ENCODE data around the gene WDR75.
"Not testable (repeated sequence)": the region's sequence is repeated elsewhere in the genome, so short reads cannot be mapped to it uniquely, and the experiment has no call there.

The WDR75 gene

GRCh38 chr2:189440947-189441708 is at the start of gene WDR75:
Gene WDR75, plus strand, starts transcription at chr2:189441474. Its CDS starts 19 bp downstream, at chr2:189441493.
- peak; percentile 96 for DNase-seq (ENCODE audit: low spot score)

DNA sequence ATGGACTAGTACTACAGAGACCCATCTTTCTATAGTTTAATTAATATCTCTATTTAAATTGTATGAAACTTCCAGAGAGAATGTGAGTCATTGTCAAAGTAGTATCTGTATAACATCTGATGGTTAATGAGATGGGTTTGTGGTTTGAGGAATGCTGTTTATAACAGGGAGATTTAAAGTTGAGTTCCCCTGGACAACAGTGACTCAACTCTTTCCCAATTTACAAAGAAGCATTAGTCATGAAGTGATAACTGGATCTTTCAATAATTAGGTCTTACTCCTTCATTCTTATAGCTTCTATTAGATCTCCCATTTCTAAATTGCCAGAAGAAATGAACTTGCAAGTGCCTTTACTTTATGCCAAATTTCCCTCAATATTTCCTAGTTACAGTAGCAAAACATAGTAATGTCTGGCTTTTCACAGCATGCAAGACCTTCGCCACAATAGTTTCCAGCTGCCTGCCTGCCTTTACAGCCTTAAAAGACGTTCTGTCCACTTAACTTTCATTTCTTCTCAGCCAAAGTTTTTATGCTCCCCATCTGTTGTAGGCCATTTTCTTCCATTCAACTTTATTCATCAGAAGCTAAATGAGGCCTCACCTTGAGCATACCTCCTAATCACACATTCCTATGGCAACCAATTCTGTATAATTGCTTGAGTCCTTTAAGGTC is 47.7 kb upstream of the WDR75 start:
- peak; percentile 70 for DNase-seq (ENCODE audit: low spot score)

DNA sequence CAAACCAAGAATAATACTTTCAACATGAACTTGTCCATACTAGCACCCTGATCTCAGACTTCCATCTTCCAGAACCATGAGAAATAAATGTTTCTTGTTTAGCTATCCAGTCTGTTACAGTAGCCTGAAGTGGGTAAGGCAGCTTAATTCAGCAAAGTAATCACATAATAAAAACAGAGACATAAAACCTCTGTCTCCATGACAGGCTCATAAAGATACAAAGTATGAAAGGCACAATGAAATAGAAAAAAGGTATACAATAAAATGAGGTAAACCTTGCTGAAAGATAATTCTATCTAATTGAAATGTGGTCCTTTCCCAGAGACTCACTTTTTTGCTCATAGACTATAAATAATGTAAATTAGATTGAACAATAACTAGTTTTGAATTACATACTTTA is 46.7 kb upstream of the WDR75 start:
- DNase-seq (ENCODE audit: low spot score): no peak

DNA sequence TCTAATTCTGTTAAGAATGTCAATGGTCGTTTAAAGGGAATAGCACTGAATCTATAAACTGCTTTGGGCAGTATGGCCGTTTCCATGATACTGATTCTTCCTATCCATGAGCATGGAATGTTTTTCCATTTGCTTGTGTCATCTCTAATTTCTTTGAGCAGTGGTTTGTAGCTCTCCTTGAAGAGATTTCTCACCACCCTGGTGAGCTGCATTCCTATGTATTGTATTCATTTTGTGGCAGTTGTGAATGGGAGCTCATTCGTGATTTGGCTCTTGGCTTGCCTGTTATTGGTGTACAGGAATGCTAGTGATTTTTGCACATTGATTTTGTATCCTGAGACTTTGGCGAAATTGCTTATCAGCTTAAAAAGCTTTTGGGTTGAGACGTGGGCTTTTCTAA is 38.3 kb upstream of the WDR75 start:
- peak; percentile 8 for DNase-seq (ENCODE audit: low spot score)

DNA sequence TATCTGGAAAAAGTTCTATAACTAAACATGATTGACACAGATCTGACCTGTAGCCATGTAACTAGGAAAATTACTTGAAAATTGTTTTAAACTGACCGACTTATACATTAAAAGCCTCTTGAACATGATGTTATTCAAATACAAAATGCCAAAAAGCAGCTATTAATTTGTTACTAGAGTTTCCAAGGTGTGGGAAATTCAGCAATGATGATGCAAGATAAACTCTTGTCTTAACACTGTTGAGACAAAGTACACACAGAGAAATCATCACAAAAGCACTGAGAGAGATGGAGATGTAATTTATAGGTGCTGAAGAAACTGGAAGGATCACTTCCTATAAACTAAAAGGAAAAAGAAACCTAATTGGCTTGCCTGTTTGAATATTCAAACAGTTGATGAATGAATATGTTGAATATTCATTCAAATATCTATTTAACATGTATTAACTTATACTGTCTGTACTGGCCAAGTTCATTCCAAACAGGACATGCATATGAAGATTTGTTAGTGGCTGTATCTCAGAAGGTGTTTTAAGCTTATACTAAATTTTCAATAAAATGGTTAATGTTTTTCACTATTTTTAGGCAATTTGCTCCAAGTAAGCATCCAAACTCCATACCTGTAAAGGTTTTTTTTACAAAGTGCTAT is 34.6 kb upstream of the WDR75 start:
- DNase-seq (ENCODE audit: low spot score): no peak

DNA sequence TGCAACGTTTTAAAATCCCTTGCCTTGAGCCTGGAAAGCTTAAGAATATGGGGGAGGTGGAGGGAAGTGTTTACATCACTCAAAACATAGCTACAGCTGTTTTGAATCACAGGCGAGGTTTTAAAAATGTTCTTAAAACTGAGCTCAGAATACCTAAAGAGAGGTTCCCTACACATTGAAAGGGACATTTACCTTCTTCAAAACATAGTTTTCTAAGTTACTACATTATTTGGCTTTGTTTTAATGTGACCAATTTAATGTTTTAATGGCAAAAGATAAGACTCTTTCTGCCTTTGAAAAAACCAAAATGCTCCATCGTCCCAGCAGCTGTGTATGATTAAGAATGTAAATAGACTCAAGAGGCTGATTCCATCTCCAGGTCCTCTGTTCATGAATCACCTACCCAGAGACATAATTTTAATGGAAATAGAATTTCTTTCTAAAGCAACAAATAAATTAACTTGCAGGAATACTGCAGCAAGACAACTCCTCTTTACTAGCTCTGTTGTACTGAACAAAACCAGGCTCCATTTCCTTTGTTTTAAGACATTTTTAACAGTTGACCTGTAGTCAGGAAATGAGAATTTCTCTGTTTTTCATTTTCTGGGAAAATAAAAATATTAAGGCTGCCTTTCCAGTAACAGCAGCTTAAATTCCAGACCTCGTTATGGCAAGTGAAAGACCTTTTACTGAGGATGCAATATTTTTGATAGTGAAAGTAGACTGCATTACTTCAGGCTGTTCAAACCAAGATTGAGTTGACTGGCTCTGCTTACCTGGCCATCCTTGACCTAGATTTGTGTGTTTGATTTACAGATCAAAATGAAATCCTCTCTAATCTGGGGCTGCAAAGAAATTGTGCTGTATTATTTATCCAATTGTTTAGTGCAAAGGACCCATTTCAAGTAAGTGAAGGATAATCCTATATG is 33.7 kb upstream of the WDR75 start:
- peak; percentile 31 for DNase-seq (ENCODE audit: low spot score)

DNA sequence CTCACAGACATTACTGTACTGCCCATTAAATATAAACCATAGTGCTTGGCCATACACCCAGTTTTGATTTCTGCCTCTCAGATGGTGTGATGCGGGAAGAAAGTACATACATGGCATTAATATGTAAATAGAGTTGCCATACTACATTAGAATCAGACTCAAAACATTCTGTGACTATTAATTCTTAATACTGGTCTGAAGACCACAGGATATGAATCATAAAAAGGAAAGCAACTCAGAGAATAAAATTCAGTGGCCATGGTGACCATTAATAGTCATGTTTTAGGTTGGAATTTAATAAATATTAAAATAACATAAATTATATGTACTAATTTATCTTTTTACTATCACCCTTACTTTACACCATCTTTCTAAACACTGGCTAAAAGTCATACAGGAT is 33.0 kb upstream of the WDR75 start:
- no peak for DNase-seq (ENCODE audit: low spot score)

GRCh38 chr2:189409131-189409530 is 32.1 kb upstream of the WDR75 start:
- DNase-seq (ENCODE audit: low spot score): no peak

- no peak for DNase-seq (ENCODE audit: low spot score)
These were observed 31.6 kb upstream of the WDR75 start for GRCh38 chr2:189409647-189410046.

DNA sequence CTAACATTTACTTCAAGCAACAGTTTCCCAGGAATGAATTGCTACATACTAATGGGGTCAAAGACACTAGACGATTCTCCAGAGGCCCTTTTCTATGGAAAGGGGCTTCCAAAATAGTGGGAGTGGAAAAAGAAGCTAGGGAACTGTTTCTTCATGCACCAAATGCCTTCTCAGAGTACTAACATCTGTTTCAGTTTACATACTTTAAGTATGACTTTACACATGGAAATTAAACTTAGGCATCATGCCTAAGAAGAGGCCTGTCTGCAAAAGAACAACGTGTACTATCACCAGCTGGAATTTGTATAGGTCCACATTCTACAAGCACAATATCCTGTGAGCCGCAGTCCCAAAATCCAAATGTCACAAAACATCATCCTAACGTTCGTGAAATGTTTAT is 29.4 kb upstream of the WDR75 start:
- DNase-seq (ENCODE audit: low spot score): peak; percentile 56

DNA sequence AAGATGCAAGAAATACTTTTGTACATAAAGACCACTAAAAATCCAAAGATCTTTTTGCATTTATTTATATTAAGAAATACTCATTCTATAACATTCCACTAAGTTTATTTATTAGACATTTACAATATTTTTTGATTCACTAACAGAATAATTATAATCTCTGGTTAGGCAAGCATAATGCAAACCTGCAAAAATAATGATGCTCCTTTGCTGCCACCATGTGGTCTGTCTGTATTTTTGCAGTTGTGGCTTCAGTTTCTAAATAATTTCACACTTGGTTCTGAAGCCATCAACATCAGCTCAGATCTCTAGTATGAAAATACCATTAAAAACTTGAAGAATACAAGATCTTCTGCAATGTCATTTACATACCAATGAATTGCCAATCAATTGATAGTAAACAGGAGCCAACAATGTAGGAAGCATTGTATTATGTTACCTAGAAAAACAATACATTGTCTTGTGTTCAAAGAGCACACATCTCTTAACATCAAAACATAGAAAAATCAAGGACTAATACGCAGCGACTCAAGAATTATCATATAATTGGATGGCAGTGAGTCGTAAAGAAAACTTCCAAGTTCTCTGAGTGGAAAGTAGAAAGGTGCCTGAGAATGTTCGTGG is 28.8 kb upstream of the WDR75 start:
- peak; percentile 39 for DNase-seq (ENCODE audit: low spot score)

DNA sequence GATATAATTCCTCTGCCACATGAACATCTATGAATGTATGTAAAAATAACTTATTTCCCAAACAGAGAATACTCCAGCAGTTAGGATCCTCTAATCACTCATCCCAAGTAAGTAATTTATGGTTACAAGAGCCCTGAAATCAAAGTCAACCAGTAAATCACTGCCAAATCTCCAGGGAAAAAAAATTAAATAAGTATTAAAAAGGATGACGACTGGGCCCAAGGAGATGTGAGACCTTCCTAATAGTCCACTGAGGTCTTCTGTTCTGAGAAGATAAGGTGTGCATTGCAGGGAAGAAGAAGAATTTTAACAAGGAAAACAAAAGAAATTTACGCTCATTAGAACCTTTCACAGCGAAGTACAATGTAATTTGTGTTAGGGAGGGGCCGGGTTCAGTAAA is 28.0 kb upstream of the WDR75 start:
- DNase-seq (ENCODE audit: low spot score): no peak

DNA sequence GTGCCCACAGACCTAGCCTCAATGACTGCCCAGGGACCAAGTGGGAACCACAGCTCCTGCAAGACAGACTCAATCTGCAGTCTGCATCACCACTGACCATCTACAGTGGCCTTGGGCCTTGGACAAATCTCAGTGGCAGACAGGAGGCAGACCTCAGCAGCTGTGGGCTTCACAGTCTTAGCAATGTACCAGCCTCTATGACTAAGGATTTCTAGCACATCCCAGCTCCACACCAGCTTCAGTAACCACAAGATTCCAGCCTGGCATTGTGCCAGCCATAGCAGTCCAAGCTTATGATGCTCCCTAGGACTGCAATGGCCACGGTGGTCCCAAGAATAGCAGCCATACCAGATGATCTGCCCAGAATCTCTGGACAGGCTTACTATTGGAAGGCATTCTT is 19.6 kb upstream of the WDR75 start:
- DNase-seq (ENCODE audit: low spot score): peak; percentile 24

DNA sequence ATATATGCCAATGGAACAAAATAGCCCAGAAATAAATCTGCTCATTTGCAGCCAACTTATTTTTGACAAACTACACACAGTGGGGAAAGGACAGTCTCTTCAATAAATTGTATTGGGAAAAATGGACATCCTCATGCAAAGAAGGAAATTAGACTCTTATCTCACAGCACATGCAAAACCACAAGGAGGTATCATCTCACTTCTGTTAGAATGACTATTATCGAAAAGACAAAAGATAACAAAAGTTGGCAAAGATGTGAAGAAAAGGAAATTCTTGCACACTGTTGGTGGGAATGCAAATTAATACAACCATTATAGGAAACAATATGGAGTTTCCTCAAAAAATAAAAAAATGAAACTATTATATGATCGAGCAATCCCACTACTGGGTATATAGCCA is 16.3 kb upstream of the WDR75 start:
- no peak for DNase-seq (ENCODE audit: low spot score)

GRCh38 chr2:189425676-189426075 is 15.6 kb upstream of the WDR75 start:
- DNase-seq (ENCODE audit: low spot score): no peak

GRCh38 chr2:189426886-189427285 is 14.4 kb upstream of the WDR75 start:
- DNase-seq (ENCODE audit: low spot score): no peak

- no peak for DNase-seq (ENCODE audit: low spot score)
These were observed 13.4 kb upstream of the WDR75 start for GRCh38 chr2:189427872-189428271.

DNA sequence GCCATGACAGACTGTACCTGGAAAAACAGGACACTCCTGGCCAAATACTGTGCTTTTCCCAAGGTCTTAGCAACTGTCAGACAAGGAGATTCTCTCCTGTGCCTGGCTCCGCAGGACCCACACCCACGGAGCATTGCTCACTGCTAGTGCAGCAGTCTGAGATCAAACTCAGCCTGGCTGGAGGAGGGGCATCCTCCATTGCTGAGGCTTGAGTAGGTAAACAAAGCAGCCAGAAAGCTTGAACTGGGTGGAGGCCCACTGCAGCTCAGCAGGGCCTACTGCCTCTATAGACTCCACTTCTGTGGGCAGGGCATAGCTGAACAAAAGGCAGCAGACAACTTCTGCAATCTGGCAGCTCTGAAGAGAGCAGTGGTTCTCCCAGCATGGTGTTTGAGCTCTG is 10.8 kb upstream of the WDR75 start:
- DNase-seq (ENCODE audit: low spot score): not testable (repeated sequence)

- DNase-seq (ENCODE audit: low spot score): not testable (repeated sequence)
These were observed 5.5 kb upstream of the WDR75 start for GRCh38 chr2:189435803-189436202.

DNA sequence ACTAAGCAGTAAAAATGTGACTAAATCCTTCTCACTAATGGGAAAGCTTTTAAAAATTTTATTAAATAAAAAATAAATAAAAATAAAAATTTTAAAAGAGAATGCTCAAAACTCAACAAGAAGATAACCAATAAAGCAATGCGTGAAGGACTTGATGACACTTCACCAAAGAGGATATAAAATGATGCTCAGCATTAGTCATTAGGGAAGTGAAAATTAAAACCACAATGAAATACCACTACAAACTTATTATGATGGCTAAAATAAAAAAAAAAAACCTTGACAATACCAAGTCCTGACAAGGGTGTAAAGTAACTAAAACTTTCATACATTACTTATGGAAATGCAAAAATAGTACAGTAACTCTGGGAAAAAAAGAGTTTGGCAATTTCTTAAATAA is 3.3 kb upstream of the WDR75 start:
- no peak for DNase-seq (ENCODE audit: low spot score)

DNA sequence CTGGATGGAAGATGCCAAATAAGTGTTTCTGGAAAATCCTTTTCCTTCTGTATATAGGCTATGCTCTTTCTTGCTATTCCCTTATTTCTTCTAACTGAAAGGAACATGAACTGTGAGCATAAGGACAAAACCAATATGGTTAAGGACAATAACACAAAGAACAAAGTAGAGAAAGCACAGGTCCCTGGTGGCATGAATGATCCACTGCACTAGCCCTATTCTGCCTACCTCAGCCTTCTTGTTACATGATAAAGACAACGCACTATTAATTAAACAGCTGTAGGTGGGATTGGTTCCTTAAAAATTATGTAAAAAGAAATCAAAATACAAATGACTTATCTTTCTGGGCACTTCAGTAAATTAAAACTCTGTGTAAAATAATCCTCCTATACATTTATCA is 1.9 kb upstream of the WDR75 start:
- no peak for DNase-seq (ENCODE audit: low spot score)

DNA sequence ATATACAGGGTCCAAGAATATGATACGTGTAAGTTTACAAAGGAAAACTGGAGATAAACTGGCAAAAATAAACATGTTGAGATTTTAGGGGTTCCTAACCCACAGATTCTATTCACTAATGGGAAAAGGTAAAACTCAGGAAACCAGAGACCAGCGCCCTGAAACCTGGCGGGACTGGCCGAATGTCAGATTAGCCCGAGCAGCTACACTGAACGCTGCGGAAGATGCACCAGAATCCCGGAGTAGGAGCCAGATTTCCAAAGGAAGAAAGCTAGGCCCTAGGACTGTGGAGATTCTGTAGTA is 679 bp upstream of the WDR75 start:
- no peak for DNase-seq (ENCODE audit: low spot score)

All from AG20443 (cell line).